ENCODE results near the gene CTRL.
"Not testable (repeated sequence)": the region's sequence is repeated elsewhere in the genome, so short reads cannot be mapped to it uniquely, and the experiment has no call there.

The CTRL gene

DNA sequence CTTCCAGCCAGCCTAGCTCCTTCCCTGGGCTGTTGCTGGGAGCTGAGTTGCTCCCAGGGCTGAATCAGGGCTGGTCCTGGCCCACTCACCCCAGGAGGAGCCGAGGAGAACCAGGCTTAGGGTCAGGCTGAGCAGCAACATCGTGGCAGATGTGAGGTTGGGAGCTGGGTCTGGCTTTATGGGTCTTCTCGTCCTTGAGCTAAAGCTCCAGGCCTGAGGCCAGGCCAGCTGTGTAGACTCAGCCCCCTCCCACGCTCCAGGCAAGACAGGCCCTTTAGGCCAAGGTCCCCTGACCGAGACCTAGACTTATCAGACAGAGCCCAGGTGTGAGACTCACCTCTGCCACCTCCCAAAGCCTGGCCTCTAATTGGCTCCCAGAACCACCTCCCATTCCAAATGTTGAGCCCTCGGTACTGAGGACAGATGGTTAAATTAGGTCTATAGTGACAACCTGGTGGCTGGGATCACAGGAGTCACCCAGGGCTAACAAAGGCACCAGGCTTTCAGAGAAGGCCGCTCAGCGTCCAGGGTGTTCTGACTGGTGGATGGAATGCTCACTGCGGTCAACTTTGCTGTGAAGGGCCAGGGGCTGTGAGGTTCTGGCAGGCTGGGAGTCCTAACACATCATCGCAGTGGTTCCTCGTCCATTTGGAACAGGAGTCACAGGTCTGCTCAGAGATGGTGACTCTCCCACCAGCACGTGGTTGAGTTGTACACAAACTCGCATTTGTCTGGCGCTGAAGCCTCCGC, at the start of gene CTRL:
Gene CTRL, minus strand, starts transcription at position 151 of the 750 bp plus-strand sequence. Its CDS starts 10 bp downstream, at position 141.
- DNase-seq (ENCODE audit: low spot score) = no peak
- TF ChIP-seq, protein P1, sequence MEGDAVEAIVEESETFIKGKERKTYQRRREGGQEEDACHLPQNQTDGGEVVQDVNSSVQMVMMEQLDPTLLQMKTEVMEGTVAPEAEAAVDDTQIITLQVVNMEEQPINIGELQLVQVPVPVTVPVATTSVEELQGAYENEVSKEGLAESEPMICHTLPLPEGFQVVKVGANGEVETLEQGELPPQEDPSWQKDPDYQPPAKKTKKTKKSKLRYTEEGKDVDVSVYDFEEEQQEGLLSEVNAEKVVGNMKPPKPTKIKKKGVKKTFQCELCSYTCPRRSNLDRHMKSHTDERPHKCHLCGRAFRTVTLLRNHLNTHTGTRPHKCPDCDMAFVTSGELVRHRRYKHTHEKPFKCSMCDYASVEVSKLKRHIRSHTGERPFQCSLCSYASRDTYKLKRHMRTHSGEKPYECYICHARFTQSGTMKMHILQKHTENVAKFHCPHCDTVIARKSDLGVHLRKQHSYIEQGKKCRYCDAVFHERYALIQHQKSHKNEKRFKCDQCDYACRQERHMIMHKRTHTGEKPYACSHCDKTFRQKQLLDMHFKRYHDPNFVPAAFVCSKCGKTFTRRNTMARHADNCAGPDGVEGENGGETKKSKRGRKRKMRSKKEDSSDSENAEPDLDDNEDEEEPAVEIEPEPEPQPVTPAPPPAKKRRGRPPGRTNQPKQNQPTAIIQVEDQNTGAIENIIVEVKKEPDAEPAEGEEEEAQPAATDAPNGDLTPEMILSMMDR (IDR thresholded peaks at IDR 0.05; ENCODE audit: extremely low read depth, missing control alignments) = no peak

DNA sequence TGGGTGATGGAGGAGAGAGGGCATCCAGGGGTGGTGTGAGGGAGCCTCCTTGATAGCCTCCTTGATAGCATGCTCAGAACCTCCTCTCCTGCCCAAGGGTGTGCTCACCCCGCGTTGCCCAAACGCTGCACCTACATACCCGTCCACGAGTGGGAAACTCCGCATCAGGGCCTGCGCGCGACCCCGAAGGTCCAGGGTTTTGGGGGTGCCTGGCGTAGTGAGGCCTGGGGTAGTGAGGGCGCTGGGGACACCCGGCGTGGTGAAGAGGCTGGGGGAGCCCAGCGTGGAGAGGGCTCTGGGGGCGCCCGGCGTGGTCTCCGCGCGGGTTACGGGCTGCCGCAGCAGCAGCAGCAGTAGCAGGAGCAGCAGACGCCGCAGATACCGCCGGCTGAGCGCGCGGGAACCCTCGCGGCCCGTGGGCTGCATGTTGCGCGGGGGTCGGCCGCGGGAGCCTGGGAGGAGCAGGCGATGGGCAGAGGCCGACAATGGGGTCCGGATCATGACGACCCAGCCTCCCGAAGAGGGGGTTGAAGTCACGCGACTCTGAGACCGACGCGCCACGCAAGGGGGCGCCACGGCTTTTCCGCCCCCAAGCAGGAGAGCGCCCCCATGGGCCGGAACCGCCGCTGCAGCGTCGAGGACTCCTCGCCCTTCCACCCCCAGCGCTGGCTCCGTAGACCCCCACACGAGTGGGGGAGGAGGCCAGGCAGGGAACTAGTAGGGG, 48.5 kb upstream of the CTRL start, which contains the start of gene DPEP3:
Gene DPEP3, minus strand, starts transcription at position 545 of the 724 bp plus-strand sequence. Its CDS starts 119 bp downstream, at position 426.
- TF ChIP-seq, protein P1 (IDR thresholded peaks at IDR 0.05; ENCODE audit: extremely low read depth, missing control alignments) = no peak
- no peak for DNase-seq (ENCODE audit: low spot score)

DNA sequence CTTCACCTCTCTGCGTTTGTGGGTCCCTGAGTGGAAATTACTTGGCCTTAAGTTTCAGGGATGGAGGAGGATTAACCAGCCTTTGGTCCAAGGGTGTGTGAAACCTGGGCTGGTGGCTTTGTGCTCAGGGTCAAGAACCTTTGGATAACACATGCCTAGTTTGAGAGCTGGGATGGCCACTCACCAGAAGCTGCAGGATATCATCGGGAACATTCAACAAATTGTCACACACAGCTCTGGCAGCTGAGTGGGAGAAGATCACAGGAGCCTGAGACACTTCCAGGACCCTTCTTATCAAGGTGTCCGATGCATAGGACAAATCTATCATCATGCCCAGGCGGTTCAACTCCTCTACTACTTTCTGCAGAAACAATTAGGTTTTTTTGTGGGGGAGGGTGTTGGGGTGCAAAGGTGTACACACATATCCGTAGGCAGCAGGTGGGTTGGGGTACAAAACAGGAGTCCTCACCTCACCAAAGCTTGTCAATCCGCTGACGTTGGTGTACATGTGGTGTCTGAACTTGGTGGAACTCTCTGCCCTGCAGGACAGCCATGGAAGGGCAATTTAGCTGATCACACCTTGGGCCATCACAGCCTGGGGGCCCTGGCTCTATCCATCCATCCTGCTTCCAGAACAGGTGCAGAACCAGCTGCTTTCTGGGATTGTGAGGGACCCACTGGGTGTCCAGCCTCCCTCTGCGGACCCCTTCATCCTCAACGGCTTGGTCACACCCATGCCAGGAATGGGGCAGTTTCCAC, 46.0 kb upstream of the CTRL start:
- TF ChIP-seq, protein P1 (IDR thresholded peaks at IDR 0.05; ENCODE audit: extremely low read depth, missing control alignments) = no peak
- DNase-seq (ENCODE audit: low spot score) = no peak

DNA sequence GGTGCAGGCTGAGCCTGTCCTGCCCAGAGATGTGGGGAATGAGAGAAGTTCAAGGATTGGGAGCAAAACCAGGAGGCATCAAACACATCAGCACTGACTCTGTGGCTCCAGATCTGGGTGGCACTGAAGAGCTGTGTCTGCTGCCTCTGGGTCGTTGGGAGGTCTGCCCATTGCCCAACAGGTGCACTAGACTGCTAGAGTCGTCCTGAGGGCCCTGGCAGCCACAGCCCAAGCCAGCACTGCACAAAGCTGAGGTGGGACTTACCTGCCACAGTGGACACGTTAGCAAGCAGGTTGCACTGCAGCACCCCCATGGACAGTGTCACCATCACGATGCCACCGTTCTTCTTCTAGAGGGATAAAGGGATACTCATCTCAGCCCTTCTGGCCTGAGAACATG, 45.3 kb upstream of the CTRL start:
- no peak for DNase-seq (ENCODE audit: low spot score)
- TF ChIP-seq, protein P1 (IDR thresholded peaks at IDR 0.05; ENCODE audit: extremely low read depth, missing control alignments) = no peak

DNA sequence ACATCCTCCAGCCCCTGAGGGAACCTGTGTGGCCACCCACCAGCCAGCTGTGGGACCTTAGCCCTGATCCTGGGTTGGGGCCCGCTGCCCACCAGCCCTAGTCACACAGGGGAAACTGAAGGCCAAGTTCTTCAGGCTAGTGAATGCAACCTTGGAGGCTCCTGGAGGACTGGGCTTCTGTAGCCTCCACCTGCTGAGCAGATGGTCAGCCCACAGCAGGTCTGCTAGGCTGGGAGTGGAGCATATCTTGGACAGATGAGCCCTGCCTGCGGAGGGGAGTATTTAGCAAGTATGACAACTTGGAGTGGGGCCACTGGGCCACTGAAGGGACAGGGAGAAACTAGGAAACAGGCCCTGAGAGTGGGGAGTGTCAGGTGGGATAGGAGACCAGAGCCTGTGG, 44.5 kb upstream of the CTRL start:
- TF ChIP-seq, protein P1 (IDR thresholded peaks at IDR 0.05; ENCODE audit: extremely low read depth, missing control alignments) = no peak
- DNase-seq (ENCODE audit: low spot score) = no peak

DNA sequence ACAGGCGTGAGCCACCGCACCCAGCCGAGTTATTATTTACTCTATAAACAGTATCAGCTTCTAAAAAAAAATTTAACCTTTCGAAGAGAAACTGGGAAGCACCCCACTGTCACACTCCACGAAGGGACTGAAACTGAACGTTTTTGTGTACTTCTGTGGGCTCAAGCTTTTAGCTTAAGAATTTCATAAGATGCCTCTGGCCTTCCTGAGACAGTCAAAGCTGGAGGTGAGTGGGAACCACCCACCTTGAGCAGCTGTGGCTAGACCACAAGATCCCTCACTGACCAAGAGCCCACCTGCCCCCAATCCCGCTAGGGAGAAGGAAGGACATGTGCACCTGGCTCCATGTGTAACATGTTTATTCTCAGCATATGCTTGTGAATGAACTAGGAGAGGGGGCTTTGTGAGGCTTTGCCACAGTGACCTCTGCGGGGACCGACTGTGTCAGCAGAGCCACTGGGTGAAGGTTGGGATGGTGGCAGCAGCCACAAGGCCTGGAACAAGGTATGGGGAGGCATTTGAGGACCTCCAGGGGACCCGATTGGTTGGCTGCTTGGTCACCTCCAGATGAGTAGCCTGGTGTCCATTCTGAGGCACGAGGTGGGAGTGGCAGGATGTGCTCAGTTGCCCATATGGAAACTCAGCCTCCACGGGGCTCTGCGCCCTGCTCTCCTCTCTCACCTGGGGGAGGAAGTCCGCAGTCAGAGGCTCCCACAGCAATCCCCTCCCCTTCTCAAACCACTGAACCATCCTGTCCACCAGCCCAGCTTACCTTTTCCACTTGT, 43.9 kb upstream of the CTRL start:
- peak; percentile 64 for DNase-seq (ENCODE audit: low spot score)
- TF ChIP-seq, protein P1 (IDR thresholded peaks at IDR 0.05; ENCODE audit: extremely low read depth, missing control alignments) = no peak

DNA sequence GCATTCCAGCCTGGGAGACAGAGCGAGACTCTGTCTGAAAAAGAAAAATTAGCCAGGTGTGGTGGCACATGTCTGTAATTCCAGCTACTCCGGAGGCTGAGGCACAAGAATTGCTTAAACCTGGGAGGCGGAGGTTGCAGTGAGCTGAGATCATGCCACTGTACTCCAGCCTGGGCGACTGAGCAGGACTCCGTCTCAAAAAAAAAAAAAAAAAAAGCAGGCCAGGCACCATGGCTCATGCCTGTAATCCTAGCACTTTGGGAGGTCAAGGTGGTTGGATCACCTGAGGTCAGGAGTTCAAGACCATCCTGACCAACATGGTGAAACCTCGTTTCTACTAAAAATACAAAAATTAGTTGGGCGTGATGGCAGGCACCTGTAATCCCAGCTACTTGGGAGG, 40.6 kb upstream of the CTRL start:
- DNase-seq (ENCODE audit: low spot score) = not testable (repeated sequence)
